ENCODE results near the gene OXGR1. TPM values are rescaled to one million over a fixed set of nuclear protein-coding genes. Genes with fewer than 3 reads are reported as not detected.

OXGR1 gene
- total RNA-seq: not detected in 2 replicates

GRCh38 chr13:96994017-96994857 is at the start of gene OXGR1:
TSS of gene OXGR1 (minus strand) at chr13:96994476. CDS start at chr13:96987759, 6,717 bp downstream.

Other genes with a start within 250 kb of the OXGR1 start
- 126 and 143 TPM in 2 replicates for gene MBNL2, start 227.9 kb upstream of the OXGR1 start, total RNA-seq

Data from smooth muscle cell of the umbilical artery (primary cell).